ENCODE data around the gene RNF144B. TPM values are rescaled to one million over a fixed set of nuclear protein-coding genes. Genes with fewer than 3 reads are reported as not detected.

RNF144B gene
- total and polyA plus RNA-seq, 8 donors, result 1.7 to 81.7 (median 5.1) TPM

DNA sequence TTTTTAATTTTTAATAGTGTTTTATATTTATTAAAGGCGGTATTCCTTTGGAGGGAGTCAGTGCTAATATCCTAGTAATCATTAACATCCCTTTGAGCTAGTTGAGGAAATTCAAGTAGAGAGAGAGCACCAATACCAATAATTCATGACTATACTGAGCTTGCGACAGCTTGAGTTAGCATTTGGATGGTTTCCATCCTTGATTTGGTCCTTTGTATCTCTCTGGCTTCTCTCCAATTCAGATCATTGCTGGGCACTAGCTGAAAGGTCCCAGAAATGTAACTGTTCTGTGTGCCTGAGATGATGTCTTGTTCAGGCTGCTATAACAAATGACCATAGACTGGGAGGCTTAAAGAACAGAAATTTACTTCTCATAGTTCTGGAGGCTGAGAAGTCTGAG, 77.0 kb downstream of the RNF144B start:
- TF ChIP-seq POLR2A (IDR thresholded peaks at IDR 0.05) (no peak), POLR2AphosphoS5 (IDR thresholded peaks at IDR 0.05) (no peak), EP300 (IDR thresholded peaks at IDR 0.05) (no peak)
- TF ChIP-seq, protein P1, sequence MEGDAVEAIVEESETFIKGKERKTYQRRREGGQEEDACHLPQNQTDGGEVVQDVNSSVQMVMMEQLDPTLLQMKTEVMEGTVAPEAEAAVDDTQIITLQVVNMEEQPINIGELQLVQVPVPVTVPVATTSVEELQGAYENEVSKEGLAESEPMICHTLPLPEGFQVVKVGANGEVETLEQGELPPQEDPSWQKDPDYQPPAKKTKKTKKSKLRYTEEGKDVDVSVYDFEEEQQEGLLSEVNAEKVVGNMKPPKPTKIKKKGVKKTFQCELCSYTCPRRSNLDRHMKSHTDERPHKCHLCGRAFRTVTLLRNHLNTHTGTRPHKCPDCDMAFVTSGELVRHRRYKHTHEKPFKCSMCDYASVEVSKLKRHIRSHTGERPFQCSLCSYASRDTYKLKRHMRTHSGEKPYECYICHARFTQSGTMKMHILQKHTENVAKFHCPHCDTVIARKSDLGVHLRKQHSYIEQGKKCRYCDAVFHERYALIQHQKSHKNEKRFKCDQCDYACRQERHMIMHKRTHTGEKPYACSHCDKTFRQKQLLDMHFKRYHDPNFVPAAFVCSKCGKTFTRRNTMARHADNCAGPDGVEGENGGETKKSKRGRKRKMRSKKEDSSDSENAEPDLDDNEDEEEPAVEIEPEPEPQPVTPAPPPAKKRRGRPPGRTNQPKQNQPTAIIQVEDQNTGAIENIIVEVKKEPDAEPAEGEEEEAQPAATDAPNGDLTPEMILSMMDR (IDR thresholded peaks at IDR 0.05), result no peak
- Histone ChIP-seq H3K4me1 (peaks cover 17 to 37% (median 29%) of the 10 kb centered on the region in 4 donors), H3K27me3 (no peaks in the 10 kb centered on the region), H3K27ac (peak overlapping the region in 1 of 5 donors; percentile 31), H3K4me3 (no peak overlapping the region), H3K9me3 (no peaks in the 10 kb centered on the region), H3K36me3 (peaks cover 11 to 46% (median 31%) of the 10 kb centered on the region in 4 donors)
- DNase-seq, result no peak
- intact Hi-C loops (cut with DNase I; ENCODE audit: low total_unique reads), result no loop called here
- 32 to 62% (median 41%) methylated on average over 2 of the region's 2 CpGs for WGBS, 5 donors

DNA sequence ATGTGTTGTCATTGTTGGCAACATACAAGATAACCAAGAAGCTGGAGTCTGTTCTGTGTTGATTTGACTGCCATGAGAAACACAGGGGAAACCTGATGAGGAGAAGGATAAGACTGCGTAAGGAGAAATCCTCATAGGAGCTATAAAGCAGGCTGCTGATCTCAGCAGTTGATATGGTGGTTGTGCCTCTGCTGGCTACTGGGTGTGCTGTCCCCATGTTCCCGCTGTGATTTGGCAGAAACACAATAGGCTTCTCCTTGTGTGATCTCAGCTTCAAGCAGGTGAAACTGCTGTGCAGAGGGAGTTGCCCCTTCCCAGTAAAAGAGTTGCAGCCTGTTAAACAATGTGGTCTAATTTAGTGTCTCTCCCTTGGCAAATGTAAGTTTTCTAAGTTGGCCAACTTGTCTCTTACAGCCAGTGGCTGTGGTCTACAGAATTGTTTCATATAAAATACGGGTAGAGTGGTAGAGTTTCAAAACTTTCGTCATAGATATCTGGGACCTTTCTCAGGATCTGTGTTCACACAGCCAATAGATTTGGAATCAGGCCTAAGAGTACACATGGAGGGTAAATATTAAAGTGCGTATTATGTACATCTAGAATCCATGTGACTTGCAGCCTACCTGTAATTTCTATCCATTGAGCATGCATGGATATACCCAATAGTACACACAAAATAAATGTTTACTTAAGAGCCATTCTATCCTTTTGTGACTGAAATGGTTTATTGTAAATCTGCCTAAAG, 78.4 kb downstream of the RNF144B start:
- peak overlapping the region in 1 of 4 donors; percentile 2 for H3K4me3 ChIP-seq
- H3K27ac ChIP-seq, result peak overlapping the region; percentile 6 to 54 (median 47)
- H3K36me3 ChIP-seq, result peaks cover 6 to 33% (median 19%) of the 10 kb centered on the region in 4 donors
- intact Hi-C loops (cut with DNase I; ENCODE audit: low total_unique reads), result no loop called here
- peaks cover 17 to 37% (median 29%) of the 10 kb centered on the region in 4 donors for H3K4me1 ChIP-seq
- no peaks in the 10 kb centered on the region for H3K9me3 ChIP-seq
- no peaks in the 10 kb centered on the region for H3K27me3 ChIP-seq
- no peak for DNase-seq
- WGBS, 5 donors, result 34 to 68% (median 60%) methylated on average over 5 of the region's 5 CpGs
- TF ChIP-seq, protein P1 (IDR thresholded peaks at IDR 0.05), result no peak
- TF ChIP-seq POLR2A (IDR thresholded peaks at IDR 0.05) (no peak), POLR2AphosphoS5 (IDR thresholded peaks at IDR 0.05) (peak in 1 of 3 donors; percentile 12), EP300 (IDR thresholded peaks at IDR 0.05) (no peak)

DNA sequence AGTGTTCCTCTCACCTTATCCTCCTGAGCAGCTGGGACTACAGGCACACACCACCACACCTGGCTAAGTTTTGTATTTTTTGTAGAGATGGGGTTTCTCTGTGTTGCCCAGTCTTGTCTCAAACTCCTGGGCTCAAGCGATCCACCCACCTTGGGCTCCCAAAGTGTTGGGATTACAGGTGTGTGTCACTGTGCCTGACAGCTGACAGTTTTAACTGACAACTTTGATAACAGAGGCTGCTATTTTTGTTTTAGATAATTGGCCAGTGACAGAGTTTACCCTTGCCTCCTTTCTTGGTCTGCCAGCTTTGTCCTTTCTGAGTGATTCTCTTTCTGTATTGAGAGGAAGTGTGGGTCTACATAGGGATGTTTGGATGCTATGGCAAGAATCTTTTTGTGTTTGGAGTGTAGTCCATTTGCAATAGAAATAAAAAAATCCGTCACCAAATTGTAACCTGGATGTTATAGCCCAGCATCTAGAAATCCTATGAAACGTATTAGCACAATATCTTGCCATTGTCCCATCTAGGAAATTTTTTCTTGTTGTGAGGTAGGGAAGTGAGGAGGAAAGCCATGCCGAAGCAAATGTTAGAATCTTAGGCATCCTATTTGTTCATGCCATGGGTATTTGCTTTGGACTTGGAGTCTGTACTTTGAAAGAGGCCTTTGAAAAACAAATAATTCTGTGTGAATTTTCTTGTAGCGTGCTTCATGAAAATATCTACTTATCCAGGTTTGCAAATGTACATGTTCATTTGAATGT, 80.8 kb downstream of the RNF144B start:
- Histone ChIP-seq H3K27ac (peak overlapping the region in 4 of 5 donors; percentile 4 to 59 (median 16)), H3K27me3 (no peaks in the 10 kb centered on the region), H3K4me1 (peaks cover 17 to 37% (median 29%) of the 10 kb centered on the region in 4 donors), H3K36me3 (peaks cover 6 to 28% (median 19%) of the 10 kb centered on the region in 4 donors), H3K4me3 (no peak overlapping the region), H3K9me3 (no peaks in the 10 kb centered on the region)
- intact Hi-C loops (cut with DNase I; ENCODE audit: low total_unique reads), result no loop called here
- WGBS, 5 donors, result 40 to 57% (median 42%) methylated on average over 5 of the region's 5 CpGs
- no peak for DNase-seq
- TF ChIP-seq EP300 (IDR thresholded peaks at IDR 0.05) (no peak), POLR2A (IDR thresholded peaks at IDR 0.05) (no peak), POLR2AphosphoS5 (IDR thresholded peaks at IDR 0.05) (no peak)
- TF ChIP-seq, protein P1 (IDR thresholded peaks at IDR 0.05), result no peak

DNA sequence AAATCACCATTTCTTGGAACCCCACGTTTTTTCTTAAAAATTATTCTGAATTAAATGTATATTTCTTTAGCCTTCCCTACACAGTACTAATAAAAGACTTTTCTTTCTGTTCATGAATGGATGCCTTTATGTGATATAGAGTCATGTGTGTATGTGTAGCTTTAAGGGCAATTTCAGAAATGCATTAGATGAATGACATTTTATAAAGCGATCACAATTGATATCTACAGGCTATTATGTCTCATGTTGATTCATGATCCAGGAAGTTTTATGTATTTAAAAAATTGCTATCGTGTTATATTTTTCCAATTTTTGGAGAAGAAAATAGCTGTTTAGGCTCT, 81.3 kb downstream of the RNF144B start:
- Histone ChIP-seq H3K4me3 (no peak overlapping the region), H3K27ac (no peak overlapping the region), H3K36me3 (peaks cover 6 to 22% (median 14%) of the 10 kb centered on the region in 4 donors), H3K9me3 (no peaks in the 10 kb centered on the region), H3K4me1 (peaks cover 17 to 37% (median 29%) of the 10 kb centered on the region in 4 donors), H3K27me3 (no peaks in the 10 kb centered on the region)
- TF ChIP-seq, protein P1 (IDR thresholded peaks at IDR 0.05), result no peak
- TF ChIP-seq POLR2A (IDR thresholded peaks at IDR 0.05), result no peak
- TF ChIP-seq EP300 (IDR thresholded peaks at IDR 0.05), result no peak
- no peak for TF ChIP-seq POLR2AphosphoS5 (IDR thresholded peaks at IDR 0.05)
- intact Hi-C loops (cut with DNase I; ENCODE audit: low total_unique reads), result no loop called here
- 32 to 60% (median 36%) methylated on average over 3 of the region's 3 CpGs for WGBS, 5 donors
- DNase-seq, result no peak

Measured in stomach (tissue), 9 donors.